ENCODE data around the gene CNST.
A peak's percentile ranks its signal among the peaks of the same experiment; 100 is the strongest.
"Not testable (repeated sequence)": the region's sequence is repeated elsewhere in the genome, so short reads cannot be mapped to it uniquely, and the experiment has no call there.

CNST gene

GRCh38 chr1:246554201-246554600 is 12.1 kb upstream of the CNST start:
- Histone ChIP-seq H3K4me3 (no peak overlapping the region), H3K27ac (no peak overlapping the region)
- no peak for TF ChIP-seq CTCF (IDR thresholded peaks at IDR 0.05)
- DNase-seq (ENCODE audit: low spot score), result no peak

GRCh38 chr1:246558041-246558440 is 8.2 kb upstream of the CNST start:
- DNase-seq (ENCODE audit: low spot score), result no peak
- Histone ChIP-seq H3K27ac (no peak overlapping the region), H3K4me3 (no peak overlapping the region)
- no peak for TF ChIP-seq CTCF (IDR thresholded peaks at IDR 0.05)

GRCh38 chr1:246559310-246559709 is 6.9 kb upstream of the CNST start:
- Histone ChIP-seq H3K27ac (no peak overlapping the region), H3K4me3 (no peak overlapping the region)
- no peak for DNase-seq (ENCODE audit: low spot score)
- TF ChIP-seq CTCF (IDR thresholded peaks at IDR 0.05), result no peak

GRCh38 chr1:246560833-246561232 is 5.4 kb upstream of the CNST start:
- not testable (repeated sequence) for H3K27ac ChIP-seq; H3K4me3 ChIP-seq; DNase-seq (ENCODE audit: low spot score)

GRCh38 chr1:246564839-246565750 is 1.2 kb upstream of the CNST start:
- no peak for TF ChIP-seq CTCF (IDR thresholded peaks at IDR 0.05)
- Histone ChIP-seq H3K4me3 (peak overlapping the region; percentile 75), H3K27ac (peak overlapping the region; percentile 92 to 97)
- no peak for DNase-seq (ENCODE audit: low spot score)

- Histone ChIP-seq H3K4me3 (peak overlapping the region; percentile 75), H3K27ac (peak overlapping the region; percentile 92 to 97)
- no peak for DNase-seq (ENCODE audit: low spot score)
- no peak for TF ChIP-seq CTCF (IDR thresholded peaks at IDR 0.05)
Observed at GRCh38 chr1:246565751-246566127, 517 bp upstream of the CNST start.

- TF ChIP-seq CTCF (IDR thresholded peaks at IDR 0.05), result no peak
- DNase-seq (ENCODE audit: low spot score), result peak; percentile 83
- Histone ChIP-seq H3K27ac (peak overlapping the region; percentile 92 to 97), H3K4me3 (peak overlapping the region; percentile 75)
Observed at GRCh38 chr1:246566813-246567645, 773 bp downstream of the CNST start.

All from coronary artery (tissue), 2 donors.